HepG2 (cell line): ENCODE measurements around the gene MYO7A. TPM values are rescaled to one million over a fixed set of nuclear protein-coding genes. Genes with fewer than 3 reads are reported as not detected.

Experiments
- BHLHE40 ChIP-seq: IDR thresholded peaks from 2 replicates; pipeline ENCODE4 v1.6.1; 2011; ENCODE audit warnings: low read length, improper control_type of control experiment
- GLI4 ChIP-seq: sonication (generic); formaldehyde crosslinking; IDR thresholded peaks from 2 replicates; pipeline ENCODE4 v1.5.1; 2020; ENCODE audit warnings: missing genetic modification reagents, mild to moderate bottlenecking, moderate library complexity, borderline replicate concordance
- MAF1 ChIP-seq: sonication (generic); formaldehyde crosslinking; IDR thresholded peaks from 2 replicates; pipeline ENCODE4 v1.5.0; 2020; ENCODE audit warnings: missing genetic modification reagents, borderline replicate concordance
- SOX5 ChIP-seq: IDR thresholded peaks from 2 replicates; pipeline ENCODE4 v1.6.1; 2016; ENCODE audit warnings: borderline replicate concordance
- U2AF2 ChIP-seq: fragments of 200-400 bp; formaldehyde crosslinking; IDR thresholded peaks from 2 replicates; pipeline ENCODE4 v1.6.1; 2017; ENCODE audit warnings: low read depth, mild to moderate bottlenecking, low read length
- ZBTB7A ChIP-seq: sonication (generic); formaldehyde crosslinking; IDR thresholded peaks from 2 replicates; pipeline ENCODE4 v1.8.0; 2022; ENCODE audit warnings: mild to moderate bottlenecking, missing genetic modification reagents
- ZNF407 ChIP-seq: sonication (generic); formaldehyde crosslinking; IDR thresholded peaks from one replicate; pipeline ENCODE4 v1.5.1; 2020; ENCODE audit warnings: mild to moderate bottlenecking, missing genetic modification reagents; ENCODE audit errors: not compliant biosample characterization
- ZNF432 ChIP-seq: sonication (generic); formaldehyde crosslinking; IDR thresholded peaks from 2 replicates; pipeline ENCODE4 v1.5.0; 2020; ENCODE audit warnings: missing genetic modification reagents, mild to moderate bottlenecking, borderline replicate concordance
- ZNF549 ChIP-seq: sonication (generic); formaldehyde crosslinking; IDR thresholded peaks from 2 replicates; pipeline ENCODE4 v1.5.0; 2020; ENCODE audit warnings: missing genetic modification reagents
- ZXDC ChIP-seq: sonication (generic); formaldehyde crosslinking; IDR thresholded peaks from 2 replicates; pipeline ENCODE4 v1.5.0; 2020; ENCODE audit warnings: mild to moderate bottlenecking, missing genetic modification reagents
- polyA plus RNA-seq, 8 experiments: library from polyadenylated mRNA; depleted of rRNA in 3 of 8; stranded (reverse) in 7 of 8; unstranded in 1 of 8; fragments of >200 nt; fragmentation: Illumina TruSeq in 4 of 8; extraction: Trizol in 4 of 8; gene quantifications; 2 replicates each; pipeline versions ENCODE4 v1.2.1 to v1.2.3, GENCODE V29; 2011 to 2016; ENCODE audit warnings: low read depth in 4 of 8, missing spikeins in 1 of 8, mixed read lengths in 1 of 8; ENCODE audit not compliant: insufficient read depth in 1 of 8
- total RNA-seq, 5 experiments: library from RNA; depleted of rRNA; stranded (reverse); fragments of >200 nt; fragmentation: Illumina TruSeq; extraction: Trizol; gene quantifications; 2 replicates each; pipeline ENCODE4 v1.2.3, GENCODE V29; 2016; ENCODE audit warnings: low read depth in 1 of 5
- TF ChIP-seq, protein P1 (sequence below): sonication (generic); formaldehyde crosslinking; IDR thresholded peaks from 2 replicates; pipeline ENCODE4 v1.8.0; 2022; ENCODE audit warnings: mild to moderate bottlenecking, missing genetic modification reagents; ENCODE audit not compliant: insufficient replicate concordance
- TF ChIP-seq, protein P2 (sequence below): sonication (generic); formaldehyde crosslinking; IDR thresholded peaks from 2 replicates; pipeline ENCODE4 v1.4.0; 2020; ENCODE audit warnings: missing genetic modification reagents
- TF ChIP-seq, protein P3 (sequence below): IDR thresholded peaks from 2 replicates; pipeline ENCODE4 v1.6.1; 2016; ENCODE audit warnings: mild to moderate bottlenecking, missing biosample characterization, missing genetic modification reagents

Gene MYO7A
- total and polyA plus RNA-seq, 2 of the 13 experiments (the other 11 are each of a cell fraction or from before 2014, with no cell fraction given) = 7.5 to 10.0 TPM

DNA sequence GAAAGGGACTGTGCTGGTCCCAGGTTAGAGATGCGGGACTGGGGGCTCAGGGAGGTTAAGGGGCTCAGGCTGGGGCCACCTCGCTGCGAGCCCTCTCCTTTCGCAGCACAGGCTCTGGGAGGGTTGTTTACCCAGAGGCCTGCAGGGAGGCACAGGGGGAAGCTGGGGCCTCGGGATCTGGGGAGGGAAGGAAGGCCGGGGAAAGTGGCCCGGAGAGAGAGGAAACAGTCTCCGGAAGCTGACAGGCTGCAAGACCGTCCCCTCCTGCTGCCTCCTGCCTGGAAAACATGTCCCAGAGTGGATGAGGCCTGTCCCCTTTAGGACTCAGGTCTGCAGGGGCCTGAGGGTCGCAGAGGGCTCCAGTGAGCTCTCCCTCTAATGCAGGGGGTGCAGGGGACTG, 45.4 kb downstream of the MYO7A start (continued):
- TF ChIP-seq ZNF407 (CRISPR knock-in tag) (no peak), GLI4 (CRISPR knock-in tag) (no peak), SOX5 (CRISPR knock-in tag) (0 out of 2 replicates have a peak, but pooled peaks have one; percentile 11), MAF1 (CRISPR knock-in tag) (no peak), ZXDC (CRISPR knock-in tag) (no peak), ZNF549 (CRISPR knock-in tag) (no peak), ZNF432 (CRISPR knock-in tag) (no peak), U2AF2 (no peak), BHLHE40 (no peak), ZBTB7A (CRISPR knock-in tag) (0 out of 2 replicates have a peak, but pooled peaks have one; percentile 57)
- TF ChIP-seq, protein P1, sequence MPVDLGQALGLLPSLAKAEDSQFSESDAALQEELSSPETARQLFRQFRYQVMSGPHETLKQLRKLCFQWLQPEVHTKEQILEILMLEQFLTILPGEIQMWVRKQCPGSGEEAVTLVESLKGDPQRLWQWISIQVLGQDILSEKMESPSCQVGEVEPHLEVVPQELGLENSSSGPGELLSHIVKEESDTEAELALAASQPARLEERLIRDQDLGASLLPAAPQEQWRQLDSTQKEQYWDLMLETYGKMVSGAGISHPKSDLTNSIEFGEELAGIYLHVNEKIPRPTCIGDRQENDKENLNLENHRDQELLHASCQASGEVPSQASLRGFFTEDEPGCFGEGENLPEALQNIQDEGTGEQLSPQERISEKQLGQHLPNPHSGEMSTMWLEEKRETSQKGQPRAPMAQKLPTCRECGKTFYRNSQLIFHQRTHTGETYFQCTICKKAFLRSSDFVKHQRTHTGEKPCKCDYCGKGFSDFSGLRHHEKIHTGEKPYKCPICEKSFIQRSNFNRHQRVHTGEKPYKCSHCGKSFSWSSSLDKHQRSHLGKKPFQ (CRISPR knock-in tag) = no peak
- TF ChIP-seq, protein P2, sequence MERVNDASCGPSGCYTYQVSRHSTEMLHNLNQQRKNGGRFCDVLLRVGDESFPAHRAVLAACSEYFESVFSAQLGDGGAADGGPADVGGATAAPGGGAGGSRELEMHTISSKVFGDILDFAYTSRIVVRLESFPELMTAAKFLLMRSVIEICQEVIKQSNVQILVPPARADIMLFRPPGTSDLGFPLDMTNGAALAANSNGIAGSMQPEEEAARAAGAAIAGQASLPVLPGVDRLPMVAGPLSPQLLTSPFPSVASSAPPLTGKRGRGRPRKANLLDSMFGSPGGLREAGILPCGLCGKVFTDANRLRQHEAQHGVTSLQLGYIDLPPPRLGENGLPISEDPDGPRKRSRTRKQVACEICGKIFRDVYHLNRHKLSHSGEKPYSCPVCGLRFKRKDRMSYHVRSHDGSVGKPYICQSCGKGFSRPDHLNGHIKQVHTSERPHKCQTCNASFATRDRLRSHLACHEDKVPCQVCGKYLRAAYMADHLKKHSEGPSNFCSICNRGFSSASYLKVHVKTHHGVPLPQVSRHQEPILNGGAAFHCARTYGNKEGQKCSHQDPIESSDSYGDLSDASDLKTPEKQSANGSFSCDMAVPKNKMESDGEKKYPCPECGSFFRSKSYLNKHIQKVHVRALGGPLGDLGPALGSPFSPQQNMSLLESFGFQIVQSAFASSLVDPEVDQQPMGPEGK = peak; percentile 80
- TF ChIP-seq, protein P3, sequence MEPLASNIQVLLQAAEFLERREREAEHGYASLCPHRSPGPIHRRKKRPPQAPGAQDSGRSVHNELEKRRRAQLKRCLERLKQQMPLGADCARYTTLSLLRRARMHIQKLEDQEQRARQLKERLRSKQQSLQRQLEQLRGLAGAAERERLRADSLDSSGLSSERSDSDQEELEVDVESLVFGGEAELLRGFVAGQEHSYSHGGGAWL (CRISPR knock-in tag) = peak; percentile 42; the same call in 1 of the 2 replicates
